Measurements from ENCODE around the gene D2HGDH.
"Not testable (repeated sequence)": the region's sequence is repeated elsewhere in the genome, so short reads cannot be mapped to it uniquely, and the experiment has no call there.

D2HGDH gene

DNA sequence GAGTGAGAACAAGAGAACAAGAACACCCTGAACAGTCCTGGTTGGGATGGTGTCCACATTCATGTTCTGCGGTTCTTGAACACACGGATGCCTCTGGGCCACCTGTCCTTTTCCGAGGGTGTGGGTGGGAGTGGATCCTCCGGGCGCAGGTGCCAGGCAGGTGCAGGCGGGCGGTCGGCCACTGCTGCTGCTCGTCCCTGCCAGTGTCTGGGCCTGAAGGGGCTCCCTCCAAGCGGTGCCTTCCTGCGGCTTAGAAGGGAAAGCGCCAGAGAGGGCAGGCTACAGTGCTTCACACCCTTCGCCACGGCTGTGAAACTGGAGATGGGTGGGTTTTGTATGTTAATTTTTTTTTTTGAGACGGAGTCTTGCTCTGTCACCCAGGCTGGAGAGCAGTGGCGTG is 8.0 kb upstream of the D2HGDH start:
- DNase-seq, result no peak

DNA sequence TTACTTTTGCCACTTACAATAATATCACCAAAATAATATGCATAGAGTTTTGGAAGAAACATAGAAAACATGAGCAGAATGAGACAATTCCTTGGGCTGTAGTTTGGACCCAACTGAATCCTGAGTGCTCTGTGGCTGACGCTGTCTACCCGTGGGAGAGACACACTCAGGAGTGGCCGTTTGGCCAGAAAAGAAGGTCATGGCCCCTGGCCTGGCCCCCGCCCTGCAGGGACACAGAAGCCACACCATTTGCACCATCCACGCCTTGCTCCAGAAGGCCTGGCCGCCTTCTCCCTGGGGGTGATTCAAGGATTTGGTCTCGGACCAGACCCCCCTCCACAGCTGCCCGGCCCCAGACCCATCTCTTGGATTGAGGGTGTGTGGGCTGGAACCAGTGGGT is 6.4 kb upstream of the D2HGDH start:
- DNase-seq, result no peak

DNA sequence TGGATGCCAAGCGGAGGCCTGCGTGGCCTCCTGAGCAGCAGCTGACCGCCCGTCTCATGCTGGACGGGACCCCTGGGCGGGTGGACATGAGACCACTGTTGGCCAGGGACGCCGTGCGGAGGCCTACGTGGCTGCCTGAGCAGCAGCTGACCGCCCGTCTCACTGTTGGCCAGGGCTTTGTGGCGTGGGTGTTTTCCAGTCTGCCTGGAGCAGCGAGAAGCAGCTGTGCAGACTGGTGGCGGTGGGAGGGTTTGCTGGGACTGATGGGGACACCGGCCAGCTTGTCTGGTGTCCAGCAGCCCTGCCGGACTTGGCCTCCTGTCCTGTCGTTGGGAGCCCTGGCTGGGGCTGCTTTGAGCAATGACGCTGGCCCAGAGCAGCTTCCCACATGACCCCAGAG is 5.8 kb upstream of the D2HGDH start:
- DNase-seq, result no peak

DNA sequence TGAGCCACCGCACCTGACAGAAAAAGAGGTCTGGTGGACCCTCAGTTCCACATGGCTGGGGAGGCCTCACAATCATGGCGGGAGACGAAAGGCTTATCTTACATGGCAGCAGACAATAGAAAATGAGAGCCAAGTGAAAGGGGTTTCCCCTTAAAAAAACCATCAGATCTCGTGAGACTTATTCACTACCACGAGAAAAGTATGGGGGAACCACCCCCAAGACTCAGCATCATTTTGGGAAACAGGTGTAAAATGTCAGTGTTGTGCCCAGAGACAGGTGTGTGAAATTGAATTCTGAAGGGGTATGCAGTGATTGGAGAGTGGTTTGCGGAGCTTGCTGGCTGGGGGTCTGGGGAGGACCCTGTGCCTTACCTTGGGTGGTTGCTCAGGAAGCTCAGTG is 4.6 kb upstream of the D2HGDH start:
- no peak for DNase-seq

DNA sequence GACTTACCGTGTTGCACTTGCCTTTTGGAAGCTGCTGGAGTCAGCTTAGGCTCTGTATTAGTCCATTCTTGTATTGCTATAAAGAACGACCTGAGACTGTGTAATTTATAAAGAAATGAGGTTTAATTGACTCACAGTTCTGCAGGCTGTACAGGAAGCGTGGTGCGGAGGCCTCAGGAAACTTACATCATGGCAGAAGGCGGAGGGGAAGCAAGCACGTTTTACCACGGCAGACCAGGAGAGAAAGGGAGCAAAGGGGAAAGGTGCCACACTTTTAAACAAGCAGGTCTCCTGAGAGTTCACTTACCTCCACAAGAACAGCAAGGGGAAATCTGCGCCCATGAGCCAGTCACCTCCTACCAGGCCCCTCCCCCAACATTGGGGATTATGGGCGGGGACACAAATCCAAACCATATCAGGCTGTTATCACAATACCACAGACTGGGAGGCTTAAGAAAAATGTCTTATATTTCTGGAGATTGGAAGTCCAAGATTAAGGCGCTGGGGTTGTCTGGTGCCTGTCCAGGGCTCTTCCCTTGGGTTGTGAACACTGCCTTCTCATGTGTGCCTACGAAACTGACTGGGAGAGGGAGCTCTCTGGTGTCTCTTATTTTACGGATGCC is 3.6 kb upstream of the D2HGDH start:
- DNase-seq, result no peak

DNA sequence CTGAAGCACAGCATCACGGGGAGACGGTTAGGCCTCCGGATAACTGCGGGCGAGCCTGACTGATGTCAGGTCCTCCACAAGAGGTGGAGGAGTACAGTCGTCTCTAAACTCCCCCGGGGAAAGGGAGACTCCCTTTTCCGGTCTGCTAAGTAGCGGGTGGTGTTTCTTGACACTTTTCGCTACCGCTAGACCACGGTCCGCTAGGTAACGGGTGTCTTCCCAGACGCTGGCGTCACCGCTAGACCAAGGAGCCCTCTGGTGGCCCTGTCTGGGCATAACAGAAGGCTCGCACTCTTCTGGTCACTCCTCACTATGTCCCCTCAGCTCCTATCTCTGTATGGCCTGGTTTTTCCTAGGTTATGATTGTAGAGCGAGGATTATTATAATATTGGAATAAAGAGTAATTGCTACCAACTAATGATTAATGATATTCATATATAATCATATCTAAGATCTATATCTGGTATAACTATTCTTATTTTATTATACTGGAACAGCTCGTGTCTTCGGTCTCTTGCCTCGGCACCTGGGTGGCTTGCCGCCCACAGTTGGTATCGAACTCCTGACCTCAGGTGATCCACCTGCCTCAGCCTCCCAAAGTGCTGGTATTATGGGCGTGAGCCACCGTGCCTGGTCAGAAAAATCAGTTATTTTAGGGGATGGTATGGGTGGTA is 1.8 kb upstream of the D2HGDH start:
- not testable (repeated sequence) for DNase-seq

DNA sequence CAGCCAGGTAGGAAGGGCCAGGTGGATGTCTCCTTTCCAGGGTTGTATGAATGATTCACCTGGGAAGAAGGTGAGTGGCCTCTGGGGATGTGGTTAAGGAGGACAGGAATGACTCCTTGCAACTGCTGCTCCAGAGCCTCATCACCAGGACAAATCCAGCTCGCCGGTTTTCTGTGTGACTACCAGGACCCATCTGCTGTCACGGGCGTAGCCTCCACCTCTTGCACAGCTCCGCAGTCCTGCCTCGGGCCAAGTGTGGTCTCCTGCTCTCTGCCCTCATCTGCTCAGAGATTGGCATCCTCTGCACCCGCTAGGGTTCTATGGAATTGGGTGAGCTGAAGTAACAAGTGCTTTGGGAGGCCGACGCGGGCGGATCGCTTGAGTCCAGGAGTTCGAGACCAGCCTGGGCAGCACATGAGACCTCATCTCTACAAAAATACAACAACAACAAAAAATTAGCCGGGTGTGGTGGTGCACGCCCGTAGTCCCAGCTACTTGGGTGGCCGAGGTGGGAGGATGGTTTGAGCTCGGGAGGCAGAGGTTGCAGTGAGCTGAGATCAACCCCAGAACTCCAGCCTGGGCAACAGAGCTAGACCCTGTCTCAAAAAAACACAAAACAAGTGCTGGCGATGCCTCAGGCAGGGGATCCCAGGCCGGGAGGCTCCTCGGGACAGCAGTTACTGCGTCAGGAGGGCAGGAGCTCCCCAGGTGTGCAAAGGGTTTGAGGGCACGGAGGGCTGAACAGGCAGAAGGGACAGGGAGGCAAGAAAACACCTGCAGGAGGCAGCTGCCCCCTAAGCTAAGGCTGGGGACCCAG is 831 bp upstream of the D2HGDH start:
- DNase-seq, result no peak

DNA sequence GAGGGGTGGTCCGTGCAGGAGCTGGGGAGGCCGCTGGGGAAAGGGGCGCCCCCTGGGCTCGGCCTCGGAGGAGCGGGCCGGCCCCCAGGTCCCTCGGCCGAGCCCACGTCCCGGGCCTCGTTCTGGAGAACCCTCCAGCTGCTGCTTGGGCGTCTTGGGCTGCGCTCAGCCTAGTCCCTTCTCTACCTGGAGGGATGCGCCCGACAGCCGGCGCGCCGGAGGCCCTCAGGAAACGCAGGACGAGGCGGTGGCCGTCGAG is 293 bp upstream of the D2HGDH start:
- DNase-seq, result no peak

DNA sequence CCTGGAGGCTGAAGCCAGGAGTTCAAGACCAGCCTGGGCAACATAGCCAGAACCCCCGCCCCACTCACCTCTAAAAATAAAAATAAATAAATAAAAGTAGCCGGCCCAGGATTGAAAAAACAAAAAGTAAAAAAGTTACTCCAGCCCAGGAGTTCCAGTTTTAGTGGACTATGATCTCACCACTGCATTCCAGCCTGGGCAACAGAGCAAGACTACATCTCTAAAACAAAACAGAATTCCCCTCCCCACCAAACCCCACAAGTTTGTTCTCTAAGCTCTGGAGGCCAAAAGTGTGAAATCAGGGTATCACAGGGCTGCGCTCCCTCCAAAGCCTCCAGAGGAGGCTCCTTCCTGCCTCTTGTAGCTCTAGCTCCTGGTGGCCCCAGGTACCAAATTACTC is 1.7 kb downstream of the D2HGDH start:
- no peak for DNase-seq

DNA sequence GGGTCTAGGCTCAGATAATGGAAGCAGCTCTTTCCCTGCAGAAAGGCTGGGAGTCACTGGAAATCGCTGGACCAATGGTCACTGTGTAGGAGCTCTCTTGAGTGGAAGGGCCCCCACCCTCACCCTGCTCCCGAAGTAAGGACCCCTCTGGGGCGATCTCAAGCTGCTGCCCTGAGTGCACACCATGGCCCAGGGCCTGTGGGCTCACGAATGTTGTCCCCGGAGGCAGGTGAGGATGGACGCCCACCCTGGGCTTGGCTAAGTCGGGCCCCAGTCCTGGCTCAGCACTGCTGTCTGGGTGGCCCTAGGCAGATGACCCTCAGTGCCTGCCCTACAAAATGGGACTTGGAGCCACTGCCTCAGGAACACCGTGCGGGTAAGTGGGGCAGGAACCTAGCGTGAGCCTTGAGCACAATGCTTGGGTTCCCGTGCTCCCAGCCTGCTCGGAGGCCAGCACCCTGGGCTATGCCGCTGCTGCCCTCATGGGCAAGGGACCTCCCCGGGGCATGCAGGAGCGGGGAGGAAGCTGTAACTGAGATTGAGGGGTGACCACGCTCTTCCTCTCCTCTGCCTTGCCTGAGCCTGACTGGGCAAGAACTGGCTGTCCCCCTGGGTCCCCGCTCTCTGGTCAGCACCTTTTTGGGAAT is 3.7 kb downstream of the D2HGDH start:
- DNase-seq, result no peak

DNA sequence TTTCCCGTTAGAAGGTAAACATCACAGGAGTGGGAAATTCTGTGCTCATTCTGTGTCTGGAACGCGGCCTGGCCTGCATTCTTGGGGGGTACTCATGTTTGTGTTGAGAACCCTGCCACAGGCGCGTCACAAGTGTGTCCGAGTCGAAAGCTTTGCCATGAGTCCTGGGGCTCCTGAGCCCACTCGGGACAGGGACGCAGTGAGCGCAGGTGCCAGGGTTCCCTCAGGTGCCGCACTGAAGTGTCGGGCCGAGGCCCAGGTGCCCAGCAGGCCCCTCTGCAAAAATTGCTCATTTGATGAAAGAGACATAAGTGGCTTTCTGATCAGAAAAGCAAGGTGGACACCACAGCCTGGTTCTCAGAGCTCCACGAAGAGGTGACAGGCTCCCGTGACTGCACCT is 4.7 kb downstream of the D2HGDH start:
- no peak for DNase-seq

DNA sequence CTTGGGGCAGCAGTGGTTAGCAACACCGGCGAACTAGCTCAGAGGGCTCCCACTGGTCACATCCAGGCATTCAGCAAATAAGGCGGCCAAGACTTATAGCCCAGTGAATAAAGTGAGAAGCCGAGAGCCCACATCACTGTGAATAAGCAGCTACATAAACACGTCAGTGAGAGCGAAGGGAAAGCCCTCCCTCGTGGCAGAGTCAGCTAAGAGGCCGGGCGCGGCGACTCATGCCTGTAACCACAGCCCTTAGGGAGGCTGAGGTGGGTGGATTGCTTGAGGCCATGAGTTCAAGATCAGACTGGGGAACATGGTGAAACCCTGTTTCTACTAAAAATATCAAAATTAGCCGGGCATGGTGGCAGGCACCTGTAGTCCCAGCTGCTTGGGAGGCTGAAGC is 5.2 kb downstream of the D2HGDH start:
- DNase-seq, result no peak

DNA sequence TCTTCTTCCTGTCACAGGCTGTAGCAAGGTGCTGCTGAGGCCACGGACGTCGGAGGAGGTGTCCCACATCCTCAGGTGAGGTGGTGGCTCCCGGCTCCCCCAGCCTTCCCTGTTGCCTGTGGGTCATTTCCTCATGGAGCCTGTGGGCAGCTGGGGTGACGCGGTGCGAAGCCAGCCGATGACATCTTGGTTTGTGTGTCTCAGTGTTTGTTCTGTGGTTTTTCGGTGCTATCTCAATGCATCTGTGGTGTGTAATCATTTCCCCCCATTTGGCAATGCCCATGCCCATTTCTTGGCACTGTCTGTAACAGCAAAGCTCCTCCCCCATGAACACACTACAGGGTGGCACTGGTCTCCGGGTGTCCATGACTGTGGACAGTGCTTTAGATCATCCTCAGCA is 6.6 kb downstream of the D2HGDH start:
- DNase-seq, result no peak

DNA sequence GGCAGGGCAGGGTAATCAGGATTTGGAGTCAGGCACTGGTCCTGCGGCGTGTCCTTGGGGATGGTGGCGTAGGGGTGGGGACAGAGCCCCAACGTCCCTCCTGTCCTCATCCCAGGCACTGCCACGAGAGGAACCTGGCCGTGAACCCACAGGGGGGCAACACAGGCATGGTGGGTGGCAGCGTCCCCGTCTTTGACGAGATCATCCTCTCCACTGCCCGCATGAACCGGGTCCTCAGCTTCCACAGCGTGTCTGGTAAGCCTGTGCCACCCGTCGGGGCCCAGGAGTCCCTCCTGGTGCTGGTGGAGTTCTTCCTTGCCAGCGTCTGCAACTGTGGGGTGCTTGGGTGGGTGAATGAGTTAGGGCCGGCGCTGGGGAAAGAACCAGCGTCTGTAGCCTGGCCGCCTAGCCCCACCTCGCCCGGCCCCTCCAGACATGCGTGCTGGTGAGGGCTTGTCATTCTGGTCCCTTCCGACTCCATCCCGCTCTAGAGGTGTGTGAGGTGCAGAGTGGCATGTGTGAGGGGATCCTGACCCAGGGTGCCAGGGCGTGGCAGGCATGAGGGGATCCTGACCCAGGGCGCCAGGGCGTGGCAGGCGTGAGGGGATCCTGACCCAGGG is 8.0 kb downstream of the D2HGDH start:
- DNase-seq, result no peak

DNA sequence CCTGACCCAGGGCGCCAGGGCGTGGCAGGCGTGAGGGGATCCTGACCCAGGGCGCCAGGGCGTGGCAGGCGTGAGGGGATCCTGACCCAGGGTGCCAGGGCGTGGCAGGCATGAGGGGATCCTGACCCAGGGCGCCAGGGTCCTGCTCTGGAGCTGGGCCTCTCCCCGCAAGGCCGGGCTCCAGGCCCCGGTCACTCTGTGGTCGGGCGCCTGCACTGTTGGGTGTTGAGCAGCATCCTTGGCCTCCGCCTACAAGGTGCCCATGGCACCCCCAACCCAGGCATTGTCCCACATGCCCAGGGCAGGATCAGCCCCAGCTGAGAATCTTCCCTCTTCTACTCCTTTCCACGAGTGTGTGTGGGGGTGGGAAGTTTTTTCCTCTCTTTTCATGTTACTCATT is 8.6 kb downstream of the D2HGDH start:
- not testable (repeated sequence) for DNase-seq

DNA sequence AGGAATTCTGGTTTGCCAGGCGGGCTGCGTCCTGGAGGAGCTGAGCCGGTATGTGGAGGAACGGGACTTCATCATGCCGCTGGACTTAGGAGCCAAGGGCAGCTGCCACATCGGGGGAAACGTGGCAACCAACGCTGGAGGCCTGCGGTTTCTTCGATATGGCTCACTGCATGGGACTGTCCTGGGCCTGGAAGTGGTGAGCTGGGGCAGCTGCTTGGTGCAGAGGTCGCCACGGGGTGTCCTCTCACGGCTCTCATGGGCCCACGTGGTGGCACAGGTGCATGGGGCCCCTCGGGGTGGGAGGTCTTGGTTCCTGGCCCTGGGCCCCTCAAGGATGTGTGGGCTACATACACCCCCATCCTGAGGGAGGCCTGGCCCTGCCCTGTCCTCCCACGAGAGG is 9.2 kb downstream of the D2HGDH start:
- no peak for DNase-seq

DNA sequence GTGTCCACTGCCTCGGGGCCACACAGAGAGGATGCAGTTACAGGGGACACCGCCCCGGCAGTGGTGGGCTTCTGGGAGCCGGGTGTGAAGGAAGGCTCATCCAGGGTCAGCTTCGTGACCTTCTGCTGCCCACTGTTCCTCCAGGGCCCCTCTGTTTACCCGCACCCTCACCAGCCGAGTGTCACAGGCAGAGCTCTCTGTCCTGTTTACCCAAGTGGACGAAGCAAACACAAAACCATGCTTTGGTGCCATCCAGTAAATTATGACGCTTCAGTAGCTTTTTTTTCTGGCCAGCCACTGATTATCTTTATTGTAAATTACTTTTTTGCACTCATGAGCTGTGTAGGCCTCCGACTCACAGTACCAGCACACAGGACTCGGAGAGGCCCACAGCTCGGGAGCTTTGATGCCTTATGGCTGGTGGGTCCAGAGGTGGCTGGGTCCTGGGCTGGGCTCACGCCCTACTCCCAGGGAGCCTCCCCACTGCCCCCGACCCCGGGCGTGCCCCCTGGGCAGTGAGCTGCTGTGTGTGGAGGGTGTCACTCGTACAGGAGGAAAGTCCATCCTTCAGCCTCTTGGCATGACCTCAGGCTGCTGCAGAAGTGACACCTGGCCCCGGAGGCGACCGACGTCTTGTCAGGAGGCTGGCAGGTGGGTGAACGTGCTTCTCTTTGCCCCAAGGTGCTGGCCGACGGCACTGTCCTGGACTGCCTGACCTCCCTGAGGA is 9.8 kb downstream of the D2HGDH start:
- DNase-seq, result no peak

DNA sequence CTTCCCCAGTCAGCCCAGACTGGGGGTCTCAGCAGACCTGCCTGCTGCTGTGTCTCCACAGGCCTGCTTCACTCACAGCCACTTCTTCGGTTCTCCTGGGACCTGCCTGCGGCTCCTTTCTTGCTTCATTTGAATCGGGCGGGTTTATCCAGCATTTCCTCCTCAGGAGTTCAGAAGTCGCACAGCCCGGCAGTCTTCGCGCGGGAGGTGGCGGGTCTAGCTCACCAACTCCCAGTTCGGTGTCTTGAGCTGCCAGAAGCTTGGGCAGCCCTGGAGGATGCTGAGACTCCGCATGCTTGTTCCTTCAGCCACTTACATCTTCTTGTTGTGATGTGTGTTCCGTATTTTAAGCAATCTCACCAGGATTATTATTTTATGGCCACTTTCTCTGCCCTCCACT is 10.8 kb downstream of the D2HGDH start:
- DNase-seq, result no peak

DNA sequence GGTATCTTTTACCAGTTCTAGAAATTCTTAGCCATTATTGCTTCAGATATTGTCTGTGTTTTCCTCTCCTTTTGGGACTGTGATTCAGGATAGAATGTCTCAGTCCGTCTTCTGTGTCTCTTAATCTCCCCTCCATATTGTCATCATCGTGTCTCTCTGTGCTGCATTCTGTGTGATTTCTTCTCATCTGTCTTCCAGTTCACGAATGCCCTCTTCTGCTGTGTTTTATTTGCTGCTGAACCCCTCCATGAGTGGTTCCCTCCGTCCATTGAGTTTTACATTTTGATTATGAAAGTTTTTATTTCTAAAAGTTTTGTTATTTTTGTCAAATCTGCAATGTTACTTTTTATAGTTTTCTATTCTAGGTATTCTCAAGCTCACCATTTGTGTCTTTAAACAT is 11.7 kb downstream of the D2HGDH start:
- no peak for DNase-seq

DNA sequence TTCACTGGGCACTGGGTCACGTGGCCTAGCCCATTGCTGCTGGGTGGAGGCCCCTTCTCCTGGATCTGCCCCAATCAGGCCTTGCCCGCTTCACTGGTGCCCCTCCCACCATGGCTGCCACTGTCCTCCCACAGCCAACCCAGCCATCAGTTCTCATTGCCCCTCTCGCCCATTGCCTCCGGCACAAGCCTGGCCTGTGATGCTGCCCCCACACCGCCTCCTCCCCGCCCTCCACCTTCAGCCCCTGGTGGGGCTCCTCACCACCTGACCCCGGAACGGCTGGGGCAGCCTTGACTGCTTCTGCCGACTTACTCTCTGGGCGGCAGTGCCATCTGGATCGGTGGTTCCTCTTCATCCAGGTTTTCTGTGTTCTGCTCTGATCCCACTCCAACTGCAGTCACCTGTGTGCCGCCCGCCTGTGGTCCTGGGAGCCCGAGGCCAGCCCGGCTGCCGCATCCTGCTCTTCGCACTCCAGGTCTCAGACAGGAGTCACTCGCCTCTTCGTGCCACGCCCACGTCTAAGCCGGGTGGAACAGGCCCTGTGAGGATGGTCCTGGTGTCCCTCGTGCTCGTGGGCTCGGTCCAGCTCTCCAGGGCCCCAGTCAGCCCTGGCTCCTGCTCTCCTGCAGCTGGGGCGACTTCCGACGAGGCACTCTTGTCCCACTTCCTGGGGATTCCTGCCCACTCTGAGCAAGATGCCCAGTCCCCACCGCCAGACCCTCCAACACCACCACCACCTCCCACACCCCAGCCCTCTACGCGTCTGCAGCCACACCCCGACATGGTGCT is 14.2 kb downstream of the D2HGDH start:
- DNase-seq, result no peak

DNA sequence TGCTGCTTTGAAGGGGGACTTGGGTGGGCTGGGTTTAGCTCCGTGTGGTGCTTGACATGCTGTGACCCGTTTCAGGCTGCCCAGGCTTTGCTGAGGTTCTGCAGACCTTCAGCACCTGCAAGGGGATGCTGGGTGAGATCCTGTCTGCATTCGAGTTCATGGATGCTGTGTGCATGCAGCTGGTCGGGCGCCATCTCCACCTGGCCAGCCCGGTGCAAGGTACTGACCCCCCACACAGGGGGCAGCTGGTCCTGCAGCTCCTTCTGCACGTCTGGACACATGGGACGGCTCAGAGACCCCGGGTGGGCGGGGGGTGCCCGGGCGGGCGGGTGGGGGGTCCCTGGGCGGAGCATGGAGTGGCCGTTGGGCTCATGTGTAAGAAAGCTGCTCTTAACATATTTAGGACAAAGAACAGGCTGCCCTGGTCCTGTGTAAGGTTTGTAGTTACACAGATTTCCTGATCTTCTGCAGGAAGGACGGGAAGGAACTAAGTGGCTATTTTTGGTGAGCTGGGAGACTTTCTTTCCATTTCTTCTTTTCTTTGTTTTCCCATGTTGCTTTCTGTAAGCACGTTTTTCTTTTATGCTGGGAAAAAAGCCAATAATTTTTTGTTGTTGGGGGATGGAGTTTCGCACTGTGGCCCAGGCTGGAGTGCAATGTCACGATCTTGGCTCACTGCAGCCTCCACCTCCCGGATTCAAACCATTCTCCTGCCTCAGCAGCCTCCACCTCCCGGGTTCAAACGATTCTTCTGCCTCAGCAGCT is 15.8 kb downstream of the D2HGDH start:
- DNase-seq, result no peak

All from NCI-H1694 treated with DMSO at 0.1 percent for 48 hours (cell line).